Mammary epithelial cell (primary cell): ENCODE measurements around the gene LILRB3.

ENCODE experiments used
- EZH2 ChIP-seq: IDR thresholded peaks from 2 replicates; pipeline ENCODE4 v1.6.1; 2012; ENCODE audit warnings: low read length, inconsistent platforms, borderline replicate concordance
- TF ChIP-seq, protein P1 (sequence below), 2 donors: IDR thresholded peaks in 1 of 2; conservative IDR thresholded peaks in 1 of 2; 2 replicates each; pipeline ENCODE4 v1.5.1; 2011 to 2012; ENCODE audit warnings: inconsistent platforms in 2 of 2, low read length in 2 of 2, mild to moderate bottlenecking in 2 of 2, control low read depth in 1 of 2, low read depth in 1 of 2; ENCODE audit not compliant: insufficient read depth in 1 of 2; ENCODE audit errors: extremely low read depth in 1 of 2

DNA sequence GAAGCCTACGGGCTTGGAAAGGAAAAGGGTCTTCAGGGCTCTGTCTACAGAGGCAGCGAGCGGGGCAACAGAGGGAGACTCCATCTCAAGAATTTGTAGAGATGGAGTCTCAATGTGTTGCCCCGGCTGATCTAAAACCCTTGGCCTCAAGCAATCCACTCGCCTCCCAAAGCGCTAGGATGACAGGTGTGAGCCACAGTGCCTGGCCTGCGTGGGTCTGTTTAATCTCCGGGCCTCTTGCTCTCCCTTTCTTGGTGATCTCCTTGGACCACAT is 14.1 kb downstream of the LILRB3 start:
- TF ChIP-seq, protein P1, sequence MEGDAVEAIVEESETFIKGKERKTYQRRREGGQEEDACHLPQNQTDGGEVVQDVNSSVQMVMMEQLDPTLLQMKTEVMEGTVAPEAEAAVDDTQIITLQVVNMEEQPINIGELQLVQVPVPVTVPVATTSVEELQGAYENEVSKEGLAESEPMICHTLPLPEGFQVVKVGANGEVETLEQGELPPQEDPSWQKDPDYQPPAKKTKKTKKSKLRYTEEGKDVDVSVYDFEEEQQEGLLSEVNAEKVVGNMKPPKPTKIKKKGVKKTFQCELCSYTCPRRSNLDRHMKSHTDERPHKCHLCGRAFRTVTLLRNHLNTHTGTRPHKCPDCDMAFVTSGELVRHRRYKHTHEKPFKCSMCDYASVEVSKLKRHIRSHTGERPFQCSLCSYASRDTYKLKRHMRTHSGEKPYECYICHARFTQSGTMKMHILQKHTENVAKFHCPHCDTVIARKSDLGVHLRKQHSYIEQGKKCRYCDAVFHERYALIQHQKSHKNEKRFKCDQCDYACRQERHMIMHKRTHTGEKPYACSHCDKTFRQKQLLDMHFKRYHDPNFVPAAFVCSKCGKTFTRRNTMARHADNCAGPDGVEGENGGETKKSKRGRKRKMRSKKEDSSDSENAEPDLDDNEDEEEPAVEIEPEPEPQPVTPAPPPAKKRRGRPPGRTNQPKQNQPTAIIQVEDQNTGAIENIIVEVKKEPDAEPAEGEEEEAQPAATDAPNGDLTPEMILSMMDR (conservative IDR thresholded peaks at IDR 0.05 in 1 of 2, IDR thresholded peaks at IDR 0.05 in 1 of 2; ENCODE audit: extremely low read depth in 1 of 2, insufficient read depth in 1 of 2, low read depth in 1 of 2, low read length in 2 of 2), result no peak
- no peak for TF ChIP-seq EZH2
